Endothelial cell of umbilical vein (primary cell): Measurements from ENCODE around the gene NCKAP5. TPM values are rescaled to one million over a fixed set of nuclear protein-coding genes. Genes with fewer than 3 reads are reported as not detected.

Source experiments
- BruUV-seq: library from RNA; stranded (reverse); fragments of 400-500 nt; replicated peaks from 2 replicates; lab custom pipeline; 2021; lab: Mats Ljungman, UMichigan
- CTCF ChIA-PET: fragments of 300-600, 350-600 bp; sonication (Branson Sonifier 250); formaldehyde crosslinking; loops from one replicate; lab custom pipeline; 2021; ENCODE audit warnings: antibody characterized with exemption, inconsistent platforms; lab: Charles Lee
- POLR2A ChIA-PET: fragments of 300-600, 350-600 bp; sonication (Branson Sonifier 250); formaldehyde crosslinking; loops from one replicate; lab custom pipeline; 2021; ENCODE audit warnings: antibody characterized with exemption, inconsistent platforms; lab: Charles Lee
- DNase-seq: peaks from one replicate; pipeline ENCODE4 v3.0.0-alpha.2; 2011; ENCODE audit warnings: low read depth, low spot score
- FAIRE-seq: peaks from 2 replicates; lab custom pipeline; 2011; peaks lifted over from hg19 to GRCh38; lab: Jason Lieb, UNC
- H2AFZ ChIP-seq: 2 replicates; pipeline ENCODE4 v1.6.0; 2012; ENCODE audit warnings: low read depth, low read length, control low read depth, inconsistent platforms
- H3K27ac ChIP-seq: 2 replicates; pipeline ENCODE4 v1.5.1; 2011; ENCODE audit warnings: low read depth, mild to moderate bottlenecking, control low read depth, low read length, moderate library complexity; ENCODE audit not compliant: insufficient read depth
- H3K27me3 ChIP-seq, 2 experiments: 2 replicates each; pipeline versions ENCODE4 v1.6.0 to v1.6.1; 2011; ENCODE audit warnings: low read length in 2 of 2, mixed read lengths in 1 of 2; ENCODE audit not compliant: control insufficient read depth in 2 of 2, insufficient read depth in 2 of 2
- H3K36me3 ChIP-seq, 2 experiments: 2 replicates in 1 of 2; 3 replicates in 1 of 2; pipeline ENCODE4 v1.5.1; 2011; ENCODE audit warnings: low read length in 2 of 2, mild to moderate bottlenecking in 1 of 2, moderate library complexity in 1 of 2; ENCODE audit not compliant: control insufficient read depth in 2 of 2, insufficient read depth in 2 of 2; ENCODE audit errors: extremely low read depth in 1 of 2
- H3K4me1 ChIP-seq: 3 replicates; pipeline ENCODE4 v1.5.1; 2011; ENCODE audit warnings: mild to moderate bottlenecking, low read length; ENCODE audit not compliant: control insufficient read depth, insufficient read depth; ENCODE audit errors: extremely low read depth
- H3K4me2 ChIP-seq: 2 replicates; pipeline ENCODE4 v1.6.1; 2011; ENCODE audit warnings: low read length, control low read depth, mixed read lengths; ENCODE audit not compliant: insufficient read depth
- H3K4me3 ChIP-seq, 3 experiments: fragments of 200-600 bp in 1 of 3; sonication (generic), shearing (Covaris generic) in 1 of 3; replicated peaks in 1 of 3; 2 replicates each; pipeline ENCODE4 v1.5.1; 2011 to 2016; ENCODE audit warnings: control low read depth in 3 of 3, low read length in 3 of 3, mild to moderate bottlenecking in 2 of 3, inconsistent platforms in 1 of 3, low read depth in 1 of 3, moderate library complexity in 1 of 3; ENCODE audit not compliant: insufficient read depth in 1 of 3
- H3K79me2 ChIP-seq: 2 replicates; pipeline ENCODE4 v1.6.0; 2012; ENCODE audit warnings: low read length, inconsistent platforms; ENCODE audit not compliant: control insufficient read depth, insufficient read depth
- H3K9ac ChIP-seq: replicated peaks from 2 replicates; pipeline ENCODE3; 2011; ENCODE audit warnings: low read length, control low read depth; ENCODE audit not compliant: insufficient read depth; ENCODE audit errors: extremely low read depth
- H3K9me1 ChIP-seq: replicated peaks from 3 replicates; pipeline ENCODE4 v1.6.0; 2011; ENCODE audit warnings: mild to moderate bottlenecking, low read length; ENCODE audit not compliant: control insufficient read depth, insufficient read depth; ENCODE audit errors: extremely low read depth
- H3K9me3 ChIP-seq: replicated peaks from 2 replicates; pipeline ENCODE4 v1.5.1; 2012; ENCODE audit warnings: low read length, inconsistent platforms; ENCODE audit not compliant: control insufficient read depth, insufficient read depth
- H4K20me1 ChIP-seq: replicated peaks from 2 replicates; pipeline ENCODE3; 2011; ENCODE audit warnings: mild to moderate bottlenecking, low read length; ENCODE audit not compliant: control insufficient read depth, insufficient read depth; ENCODE audit errors: extremely low read depth
- EZH2 ChIP-seq: IDR thresholded peaks from 2 replicates; pipeline ENCODE4 v1.6.1; 2012; ENCODE audit warnings: borderline replicate concordance, low read depth, mild to moderate bottlenecking, moderate library complexity, low read length, inconsistent platforms; ENCODE audit not compliant: severe bottlenecking
- FOS ChIP-seq: IDR thresholded peaks from 2 replicates; pipeline ENCODE4 v1.6.1; 2011; ENCODE audit warnings: mild to moderate bottlenecking, low read length, moderate library complexity, borderline replicate concordance; ENCODE audit not compliant: insufficient read depth
- GATA2 ChIP-seq: IDR thresholded peaks from 2 replicates; pipeline ENCODE4 v1.7.0; 2011; ENCODE audit warnings: low read depth, mild to moderate bottlenecking, moderate library complexity, mixed read lengths, low read length; ENCODE audit not compliant: insufficient read length, insufficient read depth
- JUN ChIP-seq: IDR thresholded peaks from 2 replicates; pipeline ENCODE4 v1.6.1; 2011; ENCODE audit warnings: borderline replicate concordance, low read depth; ENCODE audit not compliant: insufficient read length, insufficient read depth
- MYC ChIP-seq: IDR thresholded peaks from one replicate; pipeline ENCODE4 v1.6.1; 2011; ENCODE audit warnings: mild to moderate bottlenecking, low read depth, low read length
- POLR2A ChIP-seq: IDR thresholded peaks from 2 replicates; pipeline ENCODE4 v1.6.1; 2012; ENCODE audit warnings: low read depth, mild to moderate bottlenecking, control low read depth, low read length
- POLR2AphosphoS5 ChIP-seq: IDR thresholded peaks from 2 replicates; pipeline ENCODE4 v1.6.1; 2012; ENCODE audit warnings: low read depth, mild to moderate bottlenecking, control low read depth, low read length, moderate library complexity; ENCODE audit not compliant: insufficient read depth
- dilution Hi-C: fragments of 300-500 bp; cut with MboI; formaldehyde crosslinking; loops from one replicate; pipeline ENCODE4 v1.15.0; 2019; ENCODE audit warnings: low sequenced_read_pairs; ENCODE audit not compliant: extremely low pct_ligation_motif_present
- intact Hi-C: fragments of 100-400 bp; cut with micrococcal nuclease; formaldehyde crosslinking; loops from one replicate; pipeline ENCODE4 v1.10.0; 2022
- polyA plus RNA-seq, 4 experiments: library from polyadenylated mRNA; depleted of rRNA in 3 of 4; stranded (reverse) in 3 of 4; unstranded in 1 of 4; fragments of >200 nt; gene quantifications; 2 replicates each; pipeline versions ENCODE4 v1.2.1 to v1.2.3, GENCODE V29; 2011 to 2012; ENCODE audit warnings: missing spikeins in 1 of 4
- total RNA-seq: library from RNA; stranded (reverse); gene quantifications from 2 replicates; pipeline ENCODE4 v1.2.3, GENCODE V29; 2021
- TF ChIP-seq, protein P1 (sequence below), 2 donors: IDR thresholded peaks; 1 replicate in 1 of 2; 2 replicates in 1 of 2; pipeline ENCODE4 v1.5.1; 2011; ENCODE audit warnings: low read length in 2 of 2, mild to moderate bottlenecking in 2 of 2, moderate library complexity in 2 of 2, control low read depth in 1 of 2, inconsistent platforms in 1 of 2, low read depth in 1 of 2; ENCODE audit not compliant: insufficient read depth in 1 of 2; ENCODE audit errors: extremely low read depth in 1 of 2
- TF ChIP-seq, protein P2 (sequence below): IDR thresholded peaks from 2 replicates; pipeline ENCODE4 v1.6.1; 2011; ENCODE audit not compliant: insufficient read depth, insufficient read length

NCKAP5 gene
- total and polyA plus RNA-seq, 2 donors (not counting 3 experiments of a cell fraction or from before 2014, with no cell fraction given): 0.47 to 3.3 TPM

DNA sequence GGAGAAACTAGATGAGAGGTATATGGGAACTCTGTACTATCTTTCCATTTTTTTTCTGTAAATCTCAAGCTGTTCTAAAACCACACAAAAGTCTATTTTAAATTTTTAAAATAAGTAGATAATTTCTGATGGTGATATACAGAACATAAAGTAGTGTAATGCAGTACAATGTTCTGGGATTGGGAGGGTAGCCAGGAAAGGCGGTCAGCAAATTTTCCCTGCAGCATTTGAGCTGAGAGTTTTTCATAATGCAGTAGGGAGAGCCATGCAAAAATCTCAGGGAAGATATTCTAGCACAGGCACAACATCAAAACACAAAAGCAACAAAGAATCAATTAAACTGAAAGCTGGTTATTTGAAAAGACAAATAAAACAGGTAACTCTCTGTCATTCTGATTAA lies 141.5 kb downstream of the NCKAP5 start:
- intact Hi-C loops: no loop called here
- POLR2A ChIA-PET: no interaction called here
- Histone ChIP-seq H3K4me1 (no peaks in the 10 kb centered on the region), H3K27ac (no peak overlapping the region), H3K9ac (no peak overlapping the region), H3K4me3 (no peak overlapping the region), H3K4me2 (no peak overlapping the region), H3K9me1 (no peaks in the 10 kb centered on the region), H2AFZ (no peak overlapping the region), H4K20me1 (no peaks in the 10 kb centered on the region), H3K9me3 (no peaks in the 10 kb centered on the region), H3K27me3 (peaks cover 0 to 2% of the 10 kb centered on the region in 2 experiments), H3K36me3 (no peaks in the 10 kb centered on the region), H3K79me2 (no peaks in the 10 kb centered on the region)
- dilution Hi-C loops: no loop called here
- no TSS peak for BruUV-seq
- no peak for DNase-seq
- FAIRE-seq: no peak
- TF ChIP-seq, protein P1, sequence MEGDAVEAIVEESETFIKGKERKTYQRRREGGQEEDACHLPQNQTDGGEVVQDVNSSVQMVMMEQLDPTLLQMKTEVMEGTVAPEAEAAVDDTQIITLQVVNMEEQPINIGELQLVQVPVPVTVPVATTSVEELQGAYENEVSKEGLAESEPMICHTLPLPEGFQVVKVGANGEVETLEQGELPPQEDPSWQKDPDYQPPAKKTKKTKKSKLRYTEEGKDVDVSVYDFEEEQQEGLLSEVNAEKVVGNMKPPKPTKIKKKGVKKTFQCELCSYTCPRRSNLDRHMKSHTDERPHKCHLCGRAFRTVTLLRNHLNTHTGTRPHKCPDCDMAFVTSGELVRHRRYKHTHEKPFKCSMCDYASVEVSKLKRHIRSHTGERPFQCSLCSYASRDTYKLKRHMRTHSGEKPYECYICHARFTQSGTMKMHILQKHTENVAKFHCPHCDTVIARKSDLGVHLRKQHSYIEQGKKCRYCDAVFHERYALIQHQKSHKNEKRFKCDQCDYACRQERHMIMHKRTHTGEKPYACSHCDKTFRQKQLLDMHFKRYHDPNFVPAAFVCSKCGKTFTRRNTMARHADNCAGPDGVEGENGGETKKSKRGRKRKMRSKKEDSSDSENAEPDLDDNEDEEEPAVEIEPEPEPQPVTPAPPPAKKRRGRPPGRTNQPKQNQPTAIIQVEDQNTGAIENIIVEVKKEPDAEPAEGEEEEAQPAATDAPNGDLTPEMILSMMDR (IDR thresholded peaks at IDR 0.05; ENCODE audit: extremely low read depth in 1 of 2, insufficient read depth in 1 of 2, low read depth in 1 of 2, low read length in 2 of 2): no peak
- TF ChIP-seq FOS (no peak), GATA2 (no peak)
- CTCF ChIA-PET: no interaction called here

DNA sequence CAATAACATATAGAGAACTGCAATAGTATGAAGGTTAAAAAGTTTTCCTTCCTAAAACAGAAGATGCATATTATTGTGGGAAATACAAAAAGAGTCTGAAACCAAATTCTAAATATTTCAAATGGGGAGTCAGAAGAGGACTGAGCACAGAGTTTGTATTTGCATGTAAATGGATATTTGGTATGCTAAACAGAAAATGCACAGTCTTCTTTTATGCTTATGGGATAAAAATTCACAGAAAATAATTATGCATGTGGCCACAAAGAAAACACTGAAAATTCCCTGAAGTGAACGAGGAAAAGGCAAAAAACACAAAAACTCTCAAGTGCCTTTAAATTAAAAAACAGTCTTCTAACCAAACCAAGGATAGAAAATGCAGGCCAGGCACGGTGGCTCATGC lies 142.7 kb downstream of the NCKAP5 start:
- intact Hi-C loops (no loop called here), dilution Hi-C loops (no loop called here)
- ChIA-PET CTCF (no interaction called here), POLR2A (no interaction called here)
- no peak for FAIRE-seq
- no peaks in the 10 kb centered on the region for H3K9me1 ChIP-seq
- H3K79me2 ChIP-seq: no peaks in the 10 kb centered on the region
- H4K20me1 ChIP-seq: no peaks in the 10 kb centered on the region
- peaks cover 0 to 2% of the 10 kb centered on the region in 2 experiments for H3K27me3 ChIP-seq
- H3K36me3 ChIP-seq: no peaks in the 10 kb centered on the region
- TF ChIP-seq, protein P1 (IDR thresholded peaks at IDR 0.05; ENCODE audit: extremely low read depth in 1 of 2, insufficient read depth in 1 of 2, low read depth in 1 of 2, low read length in 2 of 2): no peak
- TF ChIP-seq POLR2AphosphoS5 (no peak), POLR2A (no peak), EZH2 (no peak), GATA2 (no peak), FOS (no peak), JUN (no peak), MYC (no peak)
- TF ChIP-seq, protein P2, sequence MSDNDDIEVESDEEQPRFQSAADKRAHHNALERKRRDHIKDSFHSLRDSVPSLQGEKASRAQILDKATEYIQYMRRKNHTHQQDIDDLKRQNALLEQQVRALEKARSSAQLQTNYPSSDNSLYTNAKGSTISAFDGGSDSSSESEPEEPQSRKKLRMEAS: no peak
- DNase-seq: no peak
- no TSS peak for BruUV-seq
- no peak overlapping the region for H3K4me3 ChIP-seq
- H3K4me1 ChIP-seq: no peaks in the 10 kb centered on the region
- H3K9ac ChIP-seq: no peak overlapping the region
- H3K9me3 ChIP-seq: no peaks in the 10 kb centered on the region
- H3K27ac ChIP-seq: no peak overlapping the region
- H2AFZ ChIP-seq: no peak overlapping the region
- no peak overlapping the region for H3K4me2 ChIP-seq
